ENCODE data around the gene COG3.

The COG3 gene

GRCh38 chr13:45575146-45575829, 110.5 kb downstream of the COG3 start:
- Histone ChIP-seq H3K27me3 (ENCODE audit: control insufficient read depth in 1 of 2, insufficient read depth in 2 of 2, low read length in 2 of 2) (peaks cover 0 to 2% of the 10 kb centered on the region in 2 donors), H3K27ac (ENCODE audit: low read depth, low read length) (no peak overlapping the region), H3K4me3 (ENCODE audit: low read depth in 1 of 2, low read length in 2 of 2) (no peak overlapping the region), H3K9ac (ENCODE audit: low read depth in 1 of 2, low read length in 2 of 2) (no peak overlapping the region), H3K4me1 (ENCODE audit: control insufficient read depth in 1 of 2, insufficient read depth in 2 of 2, low read length in 2 of 2) (no peaks in the 10 kb centered on the region), H3K9me3 (ENCODE audit: control insufficient read depth in 1 of 2, low read length in 2 of 2) (no peaks in the 10 kb centered on the region), H3K36me3 (ENCODE audit: control insufficient read depth in 1 of 2, insufficient read depth in 2 of 2, low read length in 2 of 2) (no peaks in the 10 kb centered on the region)

- Histone ChIP-seq H3K4me3 (ENCODE audit: low read depth in 1 of 2, low read length in 2 of 2) (no peak overlapping the region), H3K27ac (ENCODE audit: low read depth, low read length) (no peak overlapping the region), H3K36me3 (ENCODE audit: control insufficient read depth in 1 of 2, insufficient read depth in 2 of 2, low read length in 2 of 2) (no peaks in the 10 kb centered on the region), H3K9ac (ENCODE audit: low read depth in 1 of 2, low read length in 2 of 2) (no peak overlapping the region), H3K9me3 (ENCODE audit: control insufficient read depth in 1 of 2, low read length in 2 of 2) (no peaks in the 10 kb centered on the region), H3K27me3 (ENCODE audit: control insufficient read depth in 1 of 2, insufficient read depth in 2 of 2, low read length in 2 of 2) (peaks cover 0 to 2% of the 10 kb centered on the region in 2 donors), H3K4me1 (ENCODE audit: control insufficient read depth in 1 of 2, insufficient read depth in 2 of 2, low read length in 2 of 2) (no peaks in the 10 kb centered on the region)
Measured at GRCh38 chr13:45575830-45576180, 111.1 kb downstream of the COG3 start.

DNA sequence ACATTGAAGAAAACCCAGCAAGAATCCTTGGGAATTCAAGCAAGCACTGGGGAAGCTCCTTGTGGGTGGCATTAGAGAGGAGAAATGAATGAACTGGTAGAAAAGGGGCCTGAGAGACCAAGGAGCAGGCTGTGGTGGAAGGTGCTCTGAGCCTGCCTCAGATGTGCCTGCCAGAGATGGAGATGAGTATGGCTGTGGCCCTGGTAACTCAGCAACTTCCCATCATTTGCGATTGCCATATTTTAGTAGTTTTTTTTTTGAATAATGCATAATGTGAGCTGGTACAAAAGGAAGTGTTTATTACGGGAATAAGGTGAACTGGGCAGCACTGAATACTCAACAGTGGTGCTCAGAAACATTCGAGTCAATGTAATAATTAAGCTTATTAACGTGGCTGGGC, 111.7 kb downstream of the COG3 start:
- no peaks in the 10 kb centered on the region for H3K9me3 ChIP-seq (ENCODE audit: control insufficient read depth in 1 of 2, low read length in 2 of 2)
- peaks cover 0 to 2% of the 10 kb centered on the region in 2 donors for H3K27me3 ChIP-seq (ENCODE audit: control insufficient read depth in 1 of 2, insufficient read depth in 2 of 2, low read length in 2 of 2)
- no peaks in the 10 kb centered on the region for H3K36me3 ChIP-seq (ENCODE audit: control insufficient read depth in 1 of 2, insufficient read depth in 2 of 2, low read length in 2 of 2)
- no peak overlapping the region for H3K27ac ChIP-seq (ENCODE audit: low read depth, low read length)
- H3K4me1 ChIP-seq (ENCODE audit: control insufficient read depth in 1 of 2, insufficient read depth in 2 of 2, low read length in 2 of 2): no peaks in the 10 kb centered on the region
- no peak overlapping the region for H3K9ac ChIP-seq (ENCODE audit: low read depth in 1 of 2, low read length in 2 of 2)
- H3K4me3 ChIP-seq (ENCODE audit: low read depth in 1 of 2, low read length in 2 of 2): no peak overlapping the region

- H3K36me3 ChIP-seq (ENCODE audit: control insufficient read depth in 1 of 2, insufficient read depth in 2 of 2, low read length in 2 of 2): no peaks in the 10 kb centered on the region
Measured at GRCh38 chr13:45582408-45583076, 117.8 kb downstream of the COG3 start.

DNA sequence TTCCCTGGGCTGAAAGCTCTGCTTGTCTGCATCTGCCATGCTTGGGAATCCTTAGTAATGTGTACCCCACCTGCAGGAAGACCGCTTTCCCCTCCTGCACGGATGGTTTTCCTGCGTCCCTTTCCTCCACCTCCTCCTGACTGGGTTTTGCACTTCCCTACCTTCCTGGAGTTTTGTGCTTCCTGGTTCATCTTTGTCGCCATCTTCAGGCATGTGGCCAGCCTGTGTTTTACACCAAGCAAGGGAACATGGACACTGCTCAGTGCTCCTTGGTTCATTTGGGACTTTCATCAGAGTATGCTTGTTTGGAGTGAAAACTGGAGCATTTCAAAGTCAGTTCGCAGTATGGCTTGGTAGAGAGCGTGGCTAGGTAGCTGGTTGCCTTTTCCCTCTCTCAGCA, 120.1 kb downstream of the COG3 start:
- Histone ChIP-seq H3K4me3 (ENCODE audit: low read depth in 1 of 2, low read length in 2 of 2) (no peak overlapping the region), H3K4me1 (ENCODE audit: control insufficient read depth in 1 of 2, insufficient read depth in 2 of 2, low read length in 2 of 2) (no peaks in the 10 kb centered on the region), H3K9ac (ENCODE audit: low read depth in 1 of 2, low read length in 2 of 2) (no peak overlapping the region), H3K9me3 (ENCODE audit: control insufficient read depth in 1 of 2, low read length in 2 of 2) (no peaks in the 10 kb centered on the region), H3K27ac (ENCODE audit: low read depth, low read length) (no peak overlapping the region), H3K27me3 (ENCODE audit: control insufficient read depth in 1 of 2, insufficient read depth in 2 of 2, low read length in 2 of 2) (no peaks in the 10 kb centered on the region), H3K36me3 (ENCODE audit: control insufficient read depth in 1 of 2, insufficient read depth in 2 of 2, low read length in 2 of 2) (no peaks in the 10 kb centered on the region)

More at GRCh38 chr13:45582408-45583076, 117.8 kb downstream of the COG3 start:
- Histone ChIP-seq H3K27me3 (ENCODE audit: control insufficient read depth in 1 of 2, insufficient read depth in 2 of 2, low read length in 2 of 2) (no peaks in the 10 kb centered on the region), H3K4me3 (ENCODE audit: low read depth in 1 of 2, low read length in 2 of 2) (no peak overlapping the region), H3K9me3 (ENCODE audit: control insufficient read depth in 1 of 2, low read length in 2 of 2) (no peaks in the 10 kb centered on the region), H3K9ac (ENCODE audit: low read depth in 1 of 2, low read length in 2 of 2) (no peak overlapping the region), H3K27ac (ENCODE audit: low read depth, low read length) (no peak overlapping the region), H3K4me1 (ENCODE audit: control insufficient read depth in 1 of 2, insufficient read depth in 2 of 2, low read length in 2 of 2) (no peaks in the 10 kb centered on the region)

All from duodenal mucosa (tissue), 2 donors.